ENCODE results near the gene ZSWIM9.
A peak's percentile ranks its signal among the peaks of the same experiment; 100 is the strongest.
"Not testable (repeated sequence)": the region's sequence is repeated elsewhere in the genome, so short reads cannot be mapped to it uniquely, and the experiment has no call there.

ZSWIM9 gene

DNA sequence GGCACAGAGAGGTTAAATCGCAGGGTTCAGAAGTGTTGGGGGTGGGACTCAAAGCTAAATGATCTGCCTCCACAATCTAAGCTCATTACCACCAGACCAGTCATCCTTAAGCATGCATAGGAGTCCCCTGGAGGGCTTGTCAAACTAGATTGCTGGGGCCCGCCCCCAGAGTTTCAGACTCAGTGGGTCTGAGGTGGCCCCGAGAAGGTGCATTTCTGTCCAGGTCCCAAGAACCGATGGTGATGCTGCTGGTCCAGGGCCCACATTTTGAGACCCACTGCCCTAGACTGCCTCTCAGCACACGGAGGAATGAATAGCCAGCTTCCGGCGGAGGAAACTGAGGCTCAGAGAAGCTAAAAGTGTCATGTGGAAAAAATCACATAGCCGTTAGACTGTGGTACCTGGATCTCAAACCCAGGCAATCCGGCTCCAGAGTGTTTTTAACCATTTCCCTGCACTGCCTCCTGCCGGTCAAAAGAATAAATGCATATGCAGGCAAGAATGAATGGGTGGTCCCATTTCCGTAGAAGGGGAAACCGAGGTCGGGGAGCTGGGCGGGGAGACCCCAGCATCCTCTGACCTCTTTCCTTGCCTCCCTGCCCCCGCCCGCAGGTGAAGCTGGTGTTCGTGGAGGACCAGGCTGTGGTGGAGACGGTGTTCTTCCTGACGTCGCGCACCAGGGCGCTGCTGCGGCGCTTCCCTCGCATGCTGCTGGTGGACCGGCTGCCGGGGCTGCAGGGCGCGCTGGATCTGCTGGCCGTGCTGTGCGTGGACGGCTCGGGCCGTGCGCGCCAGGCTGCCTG is 23.8 kb downstream of the ZSWIM9 start:
- Mint-ChIP-seq H3K9me3 (no peaks in the 10 kb centered on the region), H3K4me1 (no peaks in the 10 kb centered on the region), H3K27ac (no peak overlapping the region), H3K27me3 (no peaks in the 10 kb centered on the region), H3K4me3 (no peak overlapping the region)
- DNase-seq (peak in 1 of 2 donors; percentile 24), ATAC-seq (no peak)

DNA sequence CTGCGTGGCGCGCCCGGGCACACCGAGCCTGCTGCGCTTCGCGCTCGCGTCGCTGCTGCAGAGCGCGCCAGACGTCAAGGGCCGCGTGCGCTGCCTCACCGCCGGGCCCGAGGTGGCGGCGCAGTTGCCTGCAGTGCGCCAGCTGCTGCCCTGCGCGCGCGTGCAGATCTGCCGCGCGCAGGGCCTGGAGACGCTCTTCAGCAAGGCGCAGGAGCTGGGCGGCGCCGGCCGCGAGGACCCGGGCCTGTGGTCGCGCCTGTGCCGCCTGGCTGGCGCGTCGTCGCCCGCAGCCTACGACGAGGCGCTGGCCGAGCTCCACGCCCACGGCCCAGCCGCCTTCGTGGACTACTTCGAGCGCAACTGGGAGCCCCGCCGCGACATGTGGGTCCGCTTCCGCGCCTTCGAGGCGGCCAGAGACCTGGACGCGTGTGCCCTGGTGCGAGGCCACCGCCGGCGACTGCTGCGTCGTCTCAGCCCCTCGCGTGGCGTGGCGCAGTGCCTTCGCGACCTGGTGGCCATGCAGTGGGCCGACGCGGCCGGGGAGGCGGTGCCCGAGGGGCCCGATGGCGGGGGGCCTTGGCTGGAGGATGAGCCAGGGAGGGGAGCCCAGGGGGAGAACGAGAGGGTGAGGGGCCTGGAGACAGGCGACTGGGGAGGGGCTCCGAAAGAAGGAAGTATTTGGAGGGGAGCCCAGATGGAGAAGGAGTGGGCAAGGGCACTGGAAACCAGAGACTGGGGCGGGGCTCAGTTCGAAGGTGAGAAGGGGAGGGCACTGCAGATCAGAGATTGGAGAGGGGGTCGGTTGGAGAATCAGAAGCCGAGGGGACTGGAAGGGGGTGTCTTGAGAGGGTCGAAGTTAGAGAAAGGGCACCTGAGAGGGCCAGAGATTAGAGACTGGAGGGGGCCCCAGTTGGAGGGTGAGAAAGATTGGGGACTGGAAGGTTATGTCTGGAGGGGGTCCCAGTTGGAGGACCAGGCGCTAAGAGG is 24.7 kb downstream of the ZSWIM9 start:
- ATAC-seq (no peak), DNase-seq (no peak)
- Mint-ChIP-seq H3K27me3 (no peaks in the 10 kb centered on the region), H3K9me3 (no peaks in the 10 kb centered on the region), H3K4me3 (no peak overlapping the region), H3K27ac (peak overlapping the region in 1 of 2 donors; percentile 60), H3K4me1 (no peaks in the 10 kb centered on the region)

DNA sequence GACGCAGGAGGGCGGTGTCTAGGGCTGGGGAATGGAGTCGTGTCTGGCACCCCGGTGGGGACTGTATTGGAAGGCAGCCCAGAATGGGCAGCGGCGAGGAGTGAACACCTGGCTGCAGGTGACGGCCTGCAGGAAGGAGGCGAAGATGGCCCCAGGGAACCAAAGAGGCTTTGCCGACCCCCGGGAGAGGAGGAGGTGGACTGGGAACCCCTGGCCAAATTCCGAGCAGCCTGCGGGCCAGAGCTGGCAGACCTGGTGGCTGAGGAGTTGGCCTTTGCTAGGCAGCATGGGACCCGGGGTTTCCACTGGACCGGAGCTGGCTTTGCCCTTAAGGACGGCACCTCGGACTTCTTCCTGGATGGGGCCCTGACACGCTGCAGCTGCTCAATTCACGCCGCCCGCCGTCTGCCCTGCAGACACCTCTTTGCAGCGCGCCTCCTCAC is 25.9 kb downstream of the ZSWIM9 start:
- Mint-ChIP-seq H3K4me1 (no peaks in the 10 kb centered on the region), H3K9me3 (no peaks in the 10 kb centered on the region), H3K27me3 (no peaks in the 10 kb centered on the region), H3K4me3 (no peak overlapping the region), H3K27ac (no peak overlapping the region)
- DNase-seq (no peak), ATAC-seq (peak; percentile 31)

DNA sequence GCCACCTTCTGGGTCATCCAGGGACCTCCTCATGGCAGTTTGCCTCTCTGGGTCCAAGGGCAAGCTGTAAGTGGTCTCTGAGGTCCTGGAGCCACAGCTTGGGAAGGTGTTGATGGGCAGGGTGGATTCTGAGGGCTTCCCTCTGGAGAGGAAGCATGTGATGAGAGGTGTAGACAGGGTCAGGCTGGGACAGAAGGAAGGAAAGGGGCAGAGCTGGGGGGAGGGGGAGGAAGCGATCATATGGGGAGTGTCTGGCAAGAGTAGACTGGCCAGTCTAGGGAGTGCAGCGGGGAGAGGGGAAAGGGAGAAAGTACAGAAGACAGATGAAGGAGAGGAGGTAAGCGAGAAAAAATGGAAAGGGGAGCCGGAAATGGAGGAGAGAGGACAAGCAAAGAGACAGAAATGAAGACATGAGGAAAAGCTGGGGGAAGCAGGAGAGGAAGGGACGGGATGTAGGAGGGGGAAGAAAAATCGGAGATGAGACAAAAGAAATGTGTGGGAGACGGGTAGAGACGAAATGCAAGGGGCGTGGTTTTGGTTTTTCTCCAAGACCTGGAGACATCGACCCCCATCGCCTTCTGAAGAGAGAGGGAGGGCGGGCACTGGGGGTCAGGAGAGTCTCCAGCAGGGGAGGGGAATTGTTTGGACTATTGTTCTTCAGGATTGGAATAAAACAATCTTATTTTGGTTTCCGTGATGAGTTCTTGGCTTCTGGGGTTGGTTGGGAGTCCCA is 26.6 kb downstream of the ZSWIM9 start:
- Mint-ChIP-seq H3K9me3 (no peaks in the 10 kb centered on the region), H3K4me3 (no peak overlapping the region), H3K27ac (no peak overlapping the region), H3K4me1 (peaks cover 6% of the 10 kb centered on the region), H3K27me3 (no peaks in the 10 kb centered on the region)
- DNase-seq (no peak), ATAC-seq (no peak)

DNA sequence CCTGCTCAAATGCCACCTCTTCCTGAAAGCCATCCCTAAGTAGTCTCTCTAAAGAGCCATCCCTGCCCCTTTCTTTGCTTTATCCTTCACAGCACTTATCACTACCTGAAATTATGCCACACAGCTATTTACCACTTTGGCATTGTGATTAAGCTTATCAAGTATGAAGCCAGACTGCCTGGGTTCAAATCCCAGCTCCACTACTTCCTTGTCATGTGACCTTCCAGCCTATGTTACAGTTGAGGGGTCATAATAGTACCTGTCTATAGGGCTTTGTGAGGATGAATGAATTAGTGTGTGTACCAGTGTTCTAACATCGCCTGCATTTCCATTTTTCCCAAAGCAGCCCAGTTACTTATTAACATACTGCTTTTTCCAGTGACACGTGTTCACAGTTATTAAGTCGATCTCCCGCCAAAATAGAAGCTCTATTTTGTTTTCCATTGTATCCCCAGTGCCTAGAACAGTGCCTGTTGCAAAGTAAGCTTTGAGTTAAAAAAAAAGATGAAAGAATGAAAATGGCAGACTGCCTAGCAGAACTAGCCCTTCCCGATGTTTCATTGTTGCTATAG is 32.8 kb downstream of the ZSWIM9 start:
- Mint-ChIP-seq H3K4me1 (peaks cover 6% of the 10 kb centered on the region), H3K27ac (no peak overlapping the region), H3K9me3 (no peaks in the 10 kb centered on the region), H3K27me3 (no peaks in the 10 kb centered on the region), H3K4me3 (no peak overlapping the region)
- DNase-seq, result peak in 1 of 2 donors; percentile 25
- ATAC-seq, result no peak

DNA sequence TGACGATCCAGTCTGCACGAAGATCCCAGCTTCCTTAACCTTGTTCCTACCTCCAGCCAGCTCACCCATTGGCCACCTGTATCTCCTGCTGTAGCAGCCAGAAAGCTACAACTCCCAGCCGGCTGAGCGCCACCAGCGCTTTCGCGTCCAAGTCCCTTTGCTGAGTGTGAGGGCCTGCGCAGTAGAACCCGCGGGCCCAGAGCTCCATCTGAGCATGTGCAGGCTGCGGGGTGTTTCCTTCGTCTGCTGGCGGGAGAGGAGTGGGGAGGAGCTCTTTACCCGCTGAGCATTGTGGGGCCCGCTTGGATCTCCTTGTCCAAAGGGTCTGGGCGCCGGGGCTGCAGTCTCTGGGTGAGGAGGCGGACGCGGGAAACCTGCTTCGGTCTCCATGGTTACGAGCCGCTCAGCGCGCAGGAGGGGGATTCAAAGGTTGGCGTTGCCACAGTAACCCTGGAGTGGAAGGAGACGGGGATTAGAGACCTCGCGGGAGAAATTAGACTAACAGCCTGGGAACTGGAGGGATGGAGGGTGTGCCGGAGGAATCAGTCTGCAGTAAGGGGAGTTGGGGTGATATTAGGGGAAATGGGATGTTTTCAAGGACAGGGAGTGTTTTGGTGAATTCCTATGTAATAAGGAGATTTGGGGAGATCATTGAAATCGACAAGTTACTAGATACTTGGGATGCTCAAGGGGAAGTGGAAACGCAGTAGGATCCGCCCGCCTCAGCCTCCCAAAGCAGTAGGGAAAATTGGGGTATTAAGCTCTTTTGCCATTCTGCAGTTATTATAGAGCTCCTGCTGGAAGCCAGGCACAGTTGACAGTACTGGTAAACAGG is 33.5 kb downstream of the ZSWIM9 start:
- no peaks in the 10 kb centered on the region for H3K27me3 Mint-ChIP-seq
- H3K27ac Mint-ChIP-seq, result no peak overlapping the region
- H3K9me3 Mint-ChIP-seq, result no peaks in the 10 kb centered on the region
- no peak overlapping the region for H3K4me3 Mint-ChIP-seq
- H3K4me1 Mint-ChIP-seq, result peaks cover 6% of the 10 kb centered on the region
- peak; percentile 100 for ATAC-seq
- DNase-seq, result peak; percentile 88 to 95

DNA sequence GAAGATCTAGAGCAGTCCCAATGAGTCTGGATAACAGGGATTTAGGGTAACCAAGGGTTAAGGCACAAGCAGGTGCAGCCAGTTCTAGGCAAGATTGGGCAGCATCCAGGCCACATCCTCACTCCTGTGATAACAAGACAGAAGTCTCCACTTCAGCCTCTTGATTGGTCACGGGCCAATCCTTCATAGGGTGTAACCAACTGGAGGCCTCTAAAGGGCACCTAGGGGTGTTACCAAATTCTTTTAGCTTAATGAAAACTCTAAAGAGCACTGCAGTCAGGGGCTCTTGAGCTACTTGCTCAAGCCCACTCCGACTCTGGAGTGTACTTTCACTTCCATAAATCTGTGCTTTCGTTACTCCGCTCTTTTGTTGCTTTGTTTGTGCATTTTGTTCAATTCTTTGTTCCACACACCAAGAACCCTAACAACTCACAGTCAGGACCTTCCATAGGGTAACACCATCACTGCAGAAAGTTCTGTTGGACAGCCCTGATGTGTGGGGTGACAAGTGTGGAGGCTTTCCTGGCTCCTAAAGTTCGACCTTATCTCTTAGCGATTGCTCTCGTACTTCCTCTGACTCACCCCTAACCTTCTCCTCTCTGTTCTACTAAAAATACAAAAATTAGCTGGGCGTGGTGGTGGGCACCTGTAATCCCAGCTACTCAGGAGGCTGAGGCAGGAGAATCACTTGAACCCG is 36.1 kb downstream of the ZSWIM9 start:
- no peaks in the 10 kb centered on the region for H3K27me3 Mint-ChIP-seq
- H3K9me3 Mint-ChIP-seq, result no peaks in the 10 kb centered on the region
- DNase-seq, result no peak
- H3K27ac Mint-ChIP-seq, result no peak overlapping the region
- ATAC-seq, result no peak
- H3K4me1 Mint-ChIP-seq, result peaks cover 14% of the 10 kb centered on the region
- H3K4me3 Mint-ChIP-seq, result no peak overlapping the region

DNA sequence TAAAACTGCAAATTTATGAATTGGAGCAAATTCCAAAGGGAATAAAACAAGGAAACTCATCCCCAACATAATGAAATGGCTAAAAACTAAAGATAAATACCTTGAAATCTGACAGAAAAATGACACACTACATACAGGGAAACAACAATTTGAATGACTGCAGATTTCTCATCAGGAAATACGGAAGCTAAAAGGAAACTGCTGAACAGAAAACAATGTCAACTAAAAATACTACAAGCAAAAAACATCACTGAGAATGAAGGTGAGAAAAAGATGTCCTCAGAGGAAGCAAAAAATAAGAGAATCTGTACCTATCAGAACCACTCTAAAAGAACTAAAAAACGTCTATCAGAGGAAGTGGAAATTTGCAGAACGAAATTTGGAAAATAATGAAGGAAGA is 39.5 kb downstream of the ZSWIM9 start:
- DNase-seq (no peak), ATAC-seq (no peak)
- Mint-ChIP-seq H3K4me1 (peaks cover 8% of the 10 kb centered on the region), H3K27ac (peak overlapping the region in 1 of 2 donors; percentile 44), H3K4me3 (no peak overlapping the region), H3K9me3 (no peaks in the 10 kb centered on the region), H3K27me3 (no peaks in the 10 kb centered on the region)

DNA sequence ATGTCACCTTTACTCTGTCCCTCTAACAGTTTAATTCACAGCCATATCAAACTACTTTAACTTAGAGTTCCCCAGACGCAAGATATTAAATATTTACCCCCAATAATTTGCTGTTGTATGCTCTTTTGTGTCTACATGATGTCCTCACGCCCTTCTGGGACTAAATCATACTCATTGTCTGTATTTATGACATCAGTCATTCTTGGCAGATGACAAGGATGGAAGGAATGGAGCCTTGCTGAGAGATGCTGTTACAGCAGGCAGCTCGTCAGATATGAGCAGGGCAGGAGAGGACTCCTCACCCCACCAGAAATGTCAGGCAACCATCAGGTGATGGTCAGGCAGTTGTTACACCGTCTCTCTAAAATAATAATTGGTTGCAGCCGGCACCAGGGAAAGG is 43.5 kb downstream of the ZSWIM9 start:
- Mint-ChIP-seq H3K4me3 (no peak overlapping the region), H3K9me3 (no peaks in the 10 kb centered on the region), H3K27ac (peak overlapping the region in 1 of 2 donors; percentile 30), H3K27me3 (no peaks in the 10 kb centered on the region), H3K4me1 (peaks cover 13% of the 10 kb centered on the region)
- DNase-seq, result no peak
- no peak for ATAC-seq

DNA sequence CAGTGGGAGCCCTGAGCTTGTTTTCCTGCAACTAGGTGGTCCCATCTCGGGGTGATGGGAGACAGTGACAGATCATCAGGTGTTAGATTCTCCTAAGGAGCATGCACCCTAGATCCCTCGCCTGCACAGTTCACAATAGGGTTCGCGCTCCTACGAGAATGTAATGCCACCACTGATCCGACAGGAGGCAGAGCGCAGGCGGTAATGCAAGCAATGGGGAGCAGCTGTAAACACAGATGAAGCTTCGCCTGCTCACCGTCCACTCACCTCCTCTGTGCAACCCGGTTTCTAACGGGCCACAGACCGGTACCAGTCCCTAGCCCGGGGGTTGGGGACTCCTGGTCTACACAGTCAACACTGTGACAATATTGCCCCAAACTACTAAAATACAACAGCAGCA is 46.5 kb downstream of the ZSWIM9 start:
- Mint-ChIP-seq H3K27me3 (no peaks in the 10 kb centered on the region), H3K9me3 (no peaks in the 10 kb centered on the region), H3K27ac (no peak overlapping the region), H3K4me1 (peaks cover 5% of the 10 kb centered on the region), H3K4me3 (no peak overlapping the region)
- DNase-seq, result no peak
- ATAC-seq, result no peak

DNA sequence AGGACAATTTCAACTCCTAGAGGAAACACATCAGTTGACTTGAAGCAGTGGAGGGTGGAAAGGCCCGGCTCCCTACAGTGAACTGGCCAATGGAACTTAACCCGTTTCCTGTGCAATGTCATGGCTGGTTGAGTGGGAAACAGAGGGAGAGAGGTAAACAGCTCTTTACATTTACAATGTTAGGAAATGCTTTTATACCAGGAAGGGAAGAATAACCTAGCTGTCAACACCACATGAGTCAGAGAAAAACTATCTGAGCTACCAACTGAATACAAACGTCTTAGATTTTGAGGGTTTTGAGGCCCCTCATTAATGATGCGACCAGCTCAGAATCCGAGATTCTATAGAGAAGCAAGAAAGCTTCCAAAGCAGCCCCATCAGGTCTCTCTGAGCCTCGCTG is 48.5 kb downstream of the ZSWIM9 start:
- no peak for DNase-seq
- Mint-ChIP-seq H3K9me3 (no peaks in the 10 kb centered on the region), H3K4me3 (no peak overlapping the region), H3K27ac (peak overlapping the region in 1 of 2 donors; percentile 79), H3K27me3 (no peaks in the 10 kb centered on the region), H3K4me1 (peaks cover 5% of the 10 kb centered on the region)
- ATAC-seq, result no peak

DNA sequence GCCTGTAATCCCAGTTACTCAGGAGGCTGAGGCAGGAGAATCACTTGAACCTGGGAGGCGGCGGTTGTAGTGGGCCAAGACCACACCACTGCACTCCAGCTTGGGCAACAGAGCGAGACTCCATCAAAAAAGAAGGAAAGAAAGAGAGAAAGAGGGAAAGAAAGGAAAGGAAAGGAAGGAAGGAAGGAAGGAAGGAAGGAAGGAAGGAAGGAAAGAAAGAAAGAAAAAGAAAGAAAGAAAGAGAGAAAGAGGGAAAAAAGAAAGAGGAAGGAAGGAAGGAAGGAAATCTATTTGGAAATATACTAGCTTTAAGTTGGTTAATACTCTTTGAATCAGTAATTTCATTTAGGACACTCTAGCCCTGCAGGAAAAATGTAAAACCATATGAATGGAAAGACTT is 50.3 kb downstream of the ZSWIM9 start:
- ATAC-seq, result not testable (repeated sequence)

DNA sequence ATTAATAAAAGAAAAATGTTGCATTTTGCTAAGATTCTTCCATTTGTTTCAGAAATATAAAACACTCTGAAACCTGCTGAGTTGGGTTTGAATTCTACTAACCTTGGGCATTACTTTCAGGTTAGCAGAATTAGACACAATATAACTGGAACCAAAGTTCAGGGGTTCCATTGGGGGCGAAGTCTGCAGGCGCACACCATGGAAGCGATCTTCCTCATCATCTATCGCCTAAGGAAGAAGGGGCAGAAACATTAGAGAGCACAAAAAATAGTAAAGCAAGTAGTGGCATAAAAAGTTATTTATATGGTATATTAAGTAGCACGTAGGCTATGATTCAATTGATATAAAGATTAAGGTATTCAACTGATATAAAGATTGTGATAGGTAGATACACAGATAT is 51.1 kb downstream of the ZSWIM9 start:
- H3K9me3 Mint-ChIP-seq, result no peaks in the 10 kb centered on the region
- H3K27me3 Mint-ChIP-seq, result no peaks in the 10 kb centered on the region
- peaks cover under 1% of the 10 kb centered on the region for H3K4me1 Mint-ChIP-seq
- no peak overlapping the region for H3K4me3 Mint-ChIP-seq
- no peak for ATAC-seq
- H3K27ac Mint-ChIP-seq, result no peak overlapping the region
- no peak for DNase-seq

More for the DNA sequence above, 50.3 kb downstream of the ZSWIM9 start:
- H3K9me3 Mint-ChIP-seq, H3K27me3 Mint-ChIP-seq, DNase-seq, H3K27ac Mint-ChIP-seq, H3K4me3 Mint-ChIP-seq, H3K4me1 Mint-ChIP-seq: not testable (repeated sequence)

DNA sequence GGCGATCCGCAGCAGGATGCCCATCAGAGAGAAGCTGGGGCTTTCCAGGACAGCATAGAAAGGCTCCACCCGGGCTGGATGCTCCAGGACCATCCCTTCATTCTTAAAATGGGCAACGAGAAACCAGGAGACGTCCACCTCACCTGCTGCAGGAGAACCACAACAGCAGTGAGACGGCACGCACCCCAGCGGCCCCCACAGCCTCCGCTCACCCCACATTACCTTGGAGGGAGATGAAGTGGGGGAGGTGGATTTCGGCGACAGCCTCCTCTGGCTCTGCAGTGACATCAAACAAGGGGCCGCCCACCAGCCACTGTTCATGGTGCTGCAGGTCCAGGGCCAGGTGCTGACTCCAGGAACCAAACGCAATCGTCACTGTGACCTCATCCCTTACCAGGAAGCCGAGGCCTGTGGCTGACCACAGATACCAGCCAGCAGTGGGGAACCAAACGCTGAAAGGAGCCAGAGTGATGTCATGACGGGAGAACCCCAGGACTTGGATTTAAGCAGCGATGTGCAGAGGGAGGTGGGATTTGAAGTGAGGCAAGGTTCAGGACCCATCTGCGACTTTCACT is 60.2 kb downstream of the ZSWIM9 start:
- peak in 1 of 2 donors; percentile 59 for DNase-seq
- peak; percentile 91 for ATAC-seq
- Mint-ChIP-seq H3K9me3 (no peaks in the 10 kb centered on the region), H3K27me3 (no peaks in the 10 kb centered on the region), H3K4me3 (no peak overlapping the region), H3K4me1 (peaks cover 23% of the 10 kb centered on the region), H3K27ac (peak overlapping the region in 1 of 2 donors; percentile 84)

Data from stimulated activated naive CD8-positive, alpha-beta T cell treated with anti-CD3 and anti-CD28 coated beads, Interleukin-15, amount 100 ng/mL, for 72 hours (primary cell).